SH-SY5Y (cell line): Measurements from ENCODE around the gene SLC17A1.

Experiments
- GATA2 ChIP-seq: IDR thresholded peaks from 2 replicates; pipeline ENCODE4 v1.6.1; 2011; ENCODE audit warnings: mild to moderate bottlenecking, low read depth, low read length
- GATA3 ChIP-seq: IDR thresholded peaks from 2 replicates; pipeline ENCODE4 v1.6.1; 2011; ENCODE audit warnings: low read depth, mild to moderate bottlenecking, low read length, moderate library complexity

GRCh38 chr6:25755483-25755882 lies 76.4 kb downstream of the SLC17A1 start:
- TF ChIP-seq GATA2 (no peak), GATA3 (no peak)
